Upper lobe of right lung (tissue), 1 donor: ENCODE data around the gene C20orf141. TPM values are rescaled to one million over a fixed set of nuclear protein-coding genes. Genes with fewer than 3 reads are reported as not detected.
"Not testable (repeated sequence)": the region's sequence is repeated elsewhere in the genome, so short reads cannot be mapped to it uniquely, and the experiment has no call there.

Experiments used
- ATAC-seq: fragments of 200-7000 bp; cut with Tn5 transposase; one replicate; pipeline ENCODE4 v1.9.1; 2020; ENCODE audit warnings: mild to moderate bottlenecking, moderate library complexity
- DNase-seq: peaks from one replicate; pipeline ENCODE4 v3.0.0-alpha.2; 2020
- H3K27ac ChIP-seq: fragments of 200-600 bp; one replicate; pipeline ENCODE4 v1.8.0; 2022
- H3K27me3 ChIP-seq: fragments of 200-600 bp; one replicate; pipeline ENCODE4 v1.8.0; 2022; ENCODE audit warnings: mild to moderate bottlenecking
- H3K36me3 ChIP-seq: fragments of 200-600 bp; one replicate; pipeline ENCODE4 v1.8.0; 2022
- H3K4me1 ChIP-seq: fragments of 200-600 bp; one replicate; pipeline ENCODE4 v1.8.0; 2022
- H3K4me3 ChIP-seq: fragments of 200-600 bp; one replicate; pipeline ENCODE4 v1.8.0; 2022; ENCODE audit warnings: mild to moderate bottlenecking
- H3K9me3 ChIP-seq: fragments of 200-600 bp; one replicate; pipeline ENCODE4 v1.8.0; 2022
- intact Hi-C: fragments of 100-400 bp; cut with DNase I; formaldehyde crosslinking; loops from one replicate; pipeline ENCODE4 v1.11.0; 2022
- long read RNA-seq: library from polyadenylated mRNA; unstranded; transcript quantifications from one replicate; pipeline ENCODE4 v2.0.0, GENCODE V29; 2021
- total RNA-seq: library from RNA; stranded (reverse); fragmentation: NEBNext Ultra II Directional; extraction: Animal tissue kit (Norgen Biotek cat#: 25700); gene quantifications from one replicate; pipeline ENCODE4 v1.2.1, GENCODE V29; 2021
- TF ChIP-seq, protein P1 (sequence below): fragments of 200-600 bp; IDR thresholded peaks from one replicate; pipeline ENCODE4 v1.8.0; 2022; ENCODE audit warnings: antibody characterized with exemption
- donor health status: DM: no; HTN: yes; CAD: no; lungs with severe emphysema.

C20orf141 gene, protein sequence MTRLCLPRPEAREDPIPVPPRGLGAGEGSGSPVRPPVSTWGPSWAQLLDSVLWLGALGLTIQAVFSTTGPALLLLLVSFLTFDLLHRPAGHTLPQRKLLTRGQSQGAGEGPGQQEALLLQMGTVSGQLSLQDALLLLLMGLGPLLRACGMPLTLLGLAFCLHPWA
- total RNA-seq: not detected
- long read RNA-seq: 0 reads

DNA sequence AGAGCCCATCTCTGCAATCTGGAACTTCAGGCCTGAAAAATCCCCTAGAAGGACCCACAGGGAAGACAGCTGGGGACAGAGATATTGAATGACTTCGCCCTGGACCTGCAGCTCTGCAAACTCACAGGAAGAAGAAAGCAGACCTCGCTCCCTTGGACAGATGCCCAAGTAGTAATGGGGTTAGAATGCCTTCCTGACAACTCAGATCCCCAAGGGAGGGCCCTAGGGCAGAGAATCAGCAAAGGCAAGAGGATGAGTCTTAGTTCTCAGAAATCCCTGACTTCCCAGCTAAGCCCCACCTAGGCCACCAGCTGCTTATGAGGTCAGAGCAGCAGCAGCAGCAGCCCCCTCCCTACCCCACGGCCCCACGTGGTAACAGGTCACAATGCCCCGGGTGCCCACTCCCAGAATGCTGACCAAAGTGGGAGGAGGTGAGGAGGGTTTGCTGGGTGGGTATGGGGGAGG, at the start of gene C20orf141:
TSS of gene C20orf141 (plus strand) at position 401 of the 465 bp plus-strand sequence. CDS start 198 bp downstream, outside the sequence.
- Histone ChIP-seq H3K27me3 (peaks cover 23% of the 10 kb centered on the region), H3K9me3 (no peaks in the 10 kb centered on the region), H3K4me1 (no peaks in the 10 kb centered on the region), H3K27ac (no peak within 1 kb of the TSS), H3K4me3 (no peak within 1 kb of the TSS), H3K36me3 (no peaks in the 10 kb centered on the region)
- no peak for DNase-seq
- ATAC-seq: no peak
- TF ChIP-seq, protein P1, sequence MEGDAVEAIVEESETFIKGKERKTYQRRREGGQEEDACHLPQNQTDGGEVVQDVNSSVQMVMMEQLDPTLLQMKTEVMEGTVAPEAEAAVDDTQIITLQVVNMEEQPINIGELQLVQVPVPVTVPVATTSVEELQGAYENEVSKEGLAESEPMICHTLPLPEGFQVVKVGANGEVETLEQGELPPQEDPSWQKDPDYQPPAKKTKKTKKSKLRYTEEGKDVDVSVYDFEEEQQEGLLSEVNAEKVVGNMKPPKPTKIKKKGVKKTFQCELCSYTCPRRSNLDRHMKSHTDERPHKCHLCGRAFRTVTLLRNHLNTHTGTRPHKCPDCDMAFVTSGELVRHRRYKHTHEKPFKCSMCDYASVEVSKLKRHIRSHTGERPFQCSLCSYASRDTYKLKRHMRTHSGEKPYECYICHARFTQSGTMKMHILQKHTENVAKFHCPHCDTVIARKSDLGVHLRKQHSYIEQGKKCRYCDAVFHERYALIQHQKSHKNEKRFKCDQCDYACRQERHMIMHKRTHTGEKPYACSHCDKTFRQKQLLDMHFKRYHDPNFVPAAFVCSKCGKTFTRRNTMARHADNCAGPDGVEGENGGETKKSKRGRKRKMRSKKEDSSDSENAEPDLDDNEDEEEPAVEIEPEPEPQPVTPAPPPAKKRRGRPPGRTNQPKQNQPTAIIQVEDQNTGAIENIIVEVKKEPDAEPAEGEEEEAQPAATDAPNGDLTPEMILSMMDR: no peak
- intact Hi-C loops: no loop called here

DNA sequence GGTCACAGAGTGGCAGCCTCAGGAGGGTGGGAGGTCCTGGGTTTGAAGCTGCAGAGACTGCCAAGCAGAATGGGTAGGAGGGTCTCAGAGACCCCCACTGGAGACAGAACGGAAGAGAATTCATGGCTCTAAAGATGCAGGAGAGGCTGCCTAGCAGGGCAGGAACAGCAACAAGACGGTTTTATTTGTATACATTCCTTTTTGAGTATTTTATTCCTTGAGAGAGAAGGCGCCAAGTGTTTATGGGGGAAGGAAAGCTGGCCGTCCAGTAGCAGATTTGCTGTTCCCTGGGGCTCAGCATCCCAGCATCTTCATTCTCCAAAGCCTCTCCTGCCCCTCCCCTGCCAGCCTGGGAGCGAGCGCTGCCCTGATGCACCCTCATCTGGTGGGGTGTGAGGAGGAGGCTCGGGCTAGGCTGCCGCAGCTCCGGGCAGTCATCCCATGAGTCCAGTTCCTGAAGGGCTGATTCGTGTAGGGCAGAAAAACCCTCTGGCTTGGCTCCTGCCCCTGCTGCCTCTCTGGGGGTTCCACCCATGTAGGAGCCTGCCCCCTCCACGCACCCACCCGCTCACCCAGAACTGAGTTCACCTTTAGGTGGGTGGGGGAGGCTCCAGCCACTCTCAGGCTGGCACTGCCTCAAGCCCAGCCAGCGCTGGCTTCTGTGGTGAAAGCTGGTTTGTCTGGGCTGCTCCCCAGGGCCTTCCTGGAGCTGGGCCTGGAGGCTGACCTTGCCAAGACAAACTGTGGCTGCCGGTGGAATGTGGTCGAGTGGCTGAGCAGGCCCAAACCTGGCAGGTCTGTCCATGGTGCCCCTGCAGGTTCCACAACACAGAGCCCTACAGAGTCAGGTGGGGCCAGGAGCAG, 46.8 kb upstream of the C20orf141 start:
- H3K27ac ChIP-seq: no peak overlapping the region
- H3K9me3 ChIP-seq: no peaks in the 10 kb centered on the region
- DNase-seq: peak; percentile 93
- H3K4me3 ChIP-seq: no peak overlapping the region
- intact Hi-C loops: no loop called here
- H3K27me3 ChIP-seq: peaks cover 9% of the 10 kb centered on the region
- TF ChIP-seq, protein P1: no peak
- ATAC-seq: peak; percentile 97
- H3K4me1 ChIP-seq: no peaks in the 10 kb centered on the region
- H3K36me3 ChIP-seq: no peaks in the 10 kb centered on the region

DNA sequence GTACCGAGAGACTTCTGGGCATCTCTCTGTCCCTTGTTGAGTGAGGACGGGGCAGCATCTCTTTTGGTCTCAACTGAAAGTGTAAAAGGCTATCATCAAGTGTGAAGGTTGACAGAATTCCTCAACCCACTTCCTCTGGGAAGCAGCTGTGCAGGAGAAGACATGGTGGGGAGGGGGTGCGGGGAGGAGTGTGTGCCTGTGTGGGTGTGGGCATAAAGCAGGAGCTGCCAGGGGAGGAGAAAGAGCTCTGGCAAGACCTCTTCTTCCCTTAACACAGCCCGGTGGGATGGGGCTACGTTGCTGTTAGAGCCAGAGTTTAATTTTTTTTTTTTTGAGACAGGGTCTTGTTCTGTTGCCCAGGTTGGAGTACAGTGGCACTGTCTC, 46.2 kb upstream of the C20orf141 start:
- H3K27ac ChIP-seq: no peak overlapping the region
- ATAC-seq (peak; percentile 6), DNase-seq (no peak)
- intact Hi-C loops: no loop called here
- no peaks in the 10 kb centered on the region for H3K4me1 ChIP-seq
- H3K4me3 ChIP-seq: no peak overlapping the region
- no peaks in the 10 kb centered on the region for H3K36me3 ChIP-seq
- peaks cover 9% of the 10 kb centered on the region for H3K27me3 ChIP-seq
- no peaks in the 10 kb centered on the region for H3K9me3 ChIP-seq
- TF ChIP-seq, protein P1: no peak

DNA sequence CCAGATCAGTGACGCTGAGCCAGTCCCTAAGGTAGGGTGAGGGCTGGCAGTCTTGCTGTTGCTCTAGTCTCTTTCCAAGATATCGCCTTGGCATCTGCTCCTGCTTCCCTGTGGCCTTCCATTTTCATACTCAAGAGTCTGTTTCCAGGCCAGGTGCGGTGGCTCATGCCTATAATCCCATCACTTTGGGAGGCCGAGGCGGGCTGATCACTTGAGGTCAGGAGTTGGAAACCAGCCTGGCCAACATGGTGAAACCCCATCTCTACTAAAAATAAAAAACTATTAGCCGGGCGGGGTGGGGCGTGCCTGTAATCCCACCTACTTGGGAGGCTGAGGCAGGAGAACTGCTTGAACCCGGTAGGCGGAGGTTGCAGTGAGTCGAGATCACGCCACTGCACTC, 44.7 kb upstream of the C20orf141 start:
- H3K9me3 ChIP-seq, H3K27ac ChIP-seq, H3K4me1 ChIP-seq, ATAC-seq, DNase-seq, intact Hi-C loops, H3K36me3 ChIP-seq, H3K4me3 ChIP-seq: not testable (repeated sequence)
- H3K27me3 ChIP-seq: peaks cover 16% of the 10 kb centered on the region

DNA sequence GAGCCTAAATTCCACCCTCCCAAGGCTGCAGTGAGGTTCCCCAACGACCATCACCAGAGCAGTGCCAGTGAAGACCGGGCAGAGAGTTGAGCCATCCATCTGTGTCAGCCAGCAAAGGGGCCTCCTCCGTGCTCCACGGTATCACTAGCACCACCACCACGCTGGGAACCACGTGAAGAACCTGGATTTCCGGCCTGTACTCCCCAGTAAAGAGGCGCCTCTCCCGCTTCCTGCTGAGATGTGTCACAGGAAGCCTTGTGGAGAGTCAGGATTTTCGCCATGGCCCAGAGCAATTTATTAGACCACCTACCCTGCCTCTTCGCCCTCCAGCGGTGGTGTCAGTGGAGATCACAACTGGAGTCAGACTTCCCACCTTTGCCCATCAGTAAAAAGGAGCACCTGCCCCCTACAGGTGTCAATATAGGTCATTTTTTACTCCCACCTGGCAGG, 43.1 kb upstream of the C20orf141 start:
- DNase-seq (no peak), ATAC-seq (no peak)
- H3K9me3 ChIP-seq: peaks cover 3% of the 10 kb centered on the region

More for the DNA sequence above, 43.1 kb upstream of the C20orf141 start:
- intact Hi-C loops: no loop called here
- no peak overlapping the region for H3K4me3 ChIP-seq
- H3K36me3 ChIP-seq: no peaks in the 10 kb centered on the region
- no peaks in the 10 kb centered on the region for H3K4me1 ChIP-seq
- peaks cover 16% of the 10 kb centered on the region for H3K27me3 ChIP-seq
- TF ChIP-seq, protein P1: no peak
- H3K27ac ChIP-seq: no peak overlapping the region
